Fibroblast of skin of right quadriceps (primary cell): ENCODE measurements around the gene GLI3.

Experiments
- DNase-seq: peaks from one replicate; pipeline ENCODE4 v3.0.0-alpha.2; 2013

Gene GLI3

GRCh38 chr7:42138691-42139090, 98.3 kb downstream of the GLI3 start:
- no peak for DNase-seq

GRCh38 chr7:42137941-42138340, 99.1 kb downstream of the GLI3 start:
- DNase-seq = no peak

GRCh38 chr7:42137431-42137830, 99.6 kb downstream of the GLI3 start:
- DNase-seq = no peak

- no peak for DNase-seq
Observed at GRCh38 chr7:42135728-42136127, 101.3 kb downstream of the GLI3 start.

GRCh38 chr7:42134276-42134876, 102.6 kb downstream of the GLI3 start:
- DNase-seq = no peak

GRCh38 chr7:42133321-42133720, 103.7 kb downstream of the GLI3 start:
- DNase-seq = no peak

- DNase-seq = peak; percentile 28
Observed at GRCh38 chr7:42128703-42129102, 108.3 kb downstream of the GLI3 start.

GRCh38 chr7:42127232-42127622, 109.8 kb downstream of the GLI3 start:
- no peak for DNase-seq

- DNase-seq = no peak
Observed at GRCh38 chr7:42126475-42127231, 110.4 kb downstream of the GLI3 start.

GRCh38 chr7:42125321-42125720, 111.7 kb downstream of the GLI3 start:
- no peak for DNase-seq

- DNase-seq = no peak
Observed at GRCh38 chr7:42123716-42124115, 113.3 kb downstream of the GLI3 start.

- DNase-seq = no peak
Observed at GRCh38 chr7:42120191-42120590, 116.8 kb downstream of the GLI3 start.

- DNase-seq = no peak
Observed at GRCh38 chr7:42117201-42117600, 119.8 kb downstream of the GLI3 start.

GRCh38 chr7:42115795-42116194, 121.2 kb downstream of the GLI3 start:
- DNase-seq = no peak

GRCh38 chr7:42110333-42110732, 126.7 kb downstream of the GLI3 start:
- DNase-seq = no peak

- no peak for DNase-seq
Observed at GRCh38 chr7:42108803-42109528, 128.0 kb downstream of the GLI3 start.

GRCh38 chr7:42107484-42108240, 129.3 kb downstream of the GLI3 start:
- peak; percentile 85 for DNase-seq

GRCh38 chr7:42106562-42106961, 130.4 kb downstream of the GLI3 start:
- peak; percentile 55 for DNase-seq

- no peak for DNase-seq
Observed at GRCh38 chr7:42105554-42106358, 131.3 kb downstream of the GLI3 start.

- no peak for DNase-seq
Observed at GRCh38 chr7:42104694-42105093, 132.3 kb downstream of the GLI3 start.

GRCh38 chr7:42104231-42104630, 132.8 kb downstream of the GLI3 start:
- DNase-seq = no peak

GRCh38 chr7:42103456-42103855, 133.6 kb downstream of the GLI3 start:
- no peak for DNase-seq
